SIG-M5 treated with dmso at 0.1 percent for 504 hours (cell line): Measurements from ENCODE around the gene EGFLAM.

Source experiments
- DNase-seq: peaks from one replicate; lab custom pipeline; 2025; ENCODE audit not compliant: unreplicated experiment; lab: John Stamatoyannopoulos, UW

Gene EGFLAM

GRCh38 chr5:38258319-38259061, at the start of gene EGFLAM:
Gene EGFLAM, plus strand, starts transcription at chr5:38258559. Its CDS starts 196 bp downstream, at chr5:38258755.
- no peak for DNase-seq

GRCh38 chr5:38208782-38209378, 49.5 kb upstream of the EGFLAM start:
- peak; percentile 31 for DNase-seq

- DNase-seq, result no peak
Observed at GRCh38 chr5:38210676-38211353, 47.5 kb upstream of the EGFLAM start.

- no peak for DNase-seq
Observed at GRCh38 chr5:38211354-38211710, 47.0 kb upstream of the EGFLAM start.

GRCh38 chr5:38212307-38212706, 46.1 kb upstream of the EGFLAM start:
- DNase-seq, result no peak

GRCh38 chr5:38226091-38226490, 32.3 kb upstream of the EGFLAM start:
- no peak for DNase-seq

- no peak for DNase-seq
Observed at GRCh38 chr5:38228914-38229313, 29.4 kb upstream of the EGFLAM start.

- no peak for DNase-seq
Observed at GRCh38 chr5:38234737-38235136, 23.6 kb upstream of the EGFLAM start.

GRCh38 chr5:38237681-38238080, 20.7 kb upstream of the EGFLAM start:
- DNase-seq, result no peak

- DNase-seq, result peak; percentile 28
Observed at GRCh38 chr5:38240212-38240611, 18.1 kb upstream of the EGFLAM start.

- DNase-seq, result no peak
Observed at GRCh38 chr5:38241655-38242054, 16.7 kb upstream of the EGFLAM start.

- DNase-seq, result no peak
Observed at GRCh38 chr5:38245307-38245706, 13.1 kb upstream of the EGFLAM start.

GRCh38 chr5:38249301-38249700, 9.1 kb upstream of the EGFLAM start:
- no peak for DNase-seq

GRCh38 chr5:38249812-38250211, 8.5 kb upstream of the EGFLAM start:
- DNase-seq, result no peak

- no peak for DNase-seq
Observed at GRCh38 chr5:38250763-38251448, 7.5 kb upstream of the EGFLAM start.

GRCh38 chr5:38253759-38254158, 4.6 kb upstream of the EGFLAM start:
- no peak for DNase-seq

- DNase-seq, result no peak
Observed at GRCh38 chr5:38257308-38258041, 884 bp upstream of the EGFLAM start.

- DNase-seq, result no peak
Observed at GRCh38 chr5:38258042-38258318, 379 bp upstream of the EGFLAM start.

GRCh38 chr5:38259062-38259808, 876 bp downstream of the EGFLAM start:
- DNase-seq, result no peak

- no peak for DNase-seq
Observed at GRCh38 chr5:38259809-38260160, 1.4 kb downstream of the EGFLAM start.

- no peak for DNase-seq
Observed at GRCh38 chr5:38263983-38264382, 5.6 kb downstream of the EGFLAM start.
